Colonic mucosa (tissue), 4 donors: ENCODE data around the gene CLINT1. TPM values are rescaled to one million over a fixed set of nuclear protein-coding genes. Genes with fewer than 3 reads are reported as not detected.

Source experiments
- DNase-seq: peaks from one replicate; pipeline ENCODE4 v3.0.0-alpha.2; 2020
- H3K27ac ChIP-seq: fragments of 200-600 bp; one replicate; pipeline ENCODE4 v1.8.0; 2021
- H3K27me3 ChIP-seq: fragments of 200-600 bp; one replicate; pipeline ENCODE4 v1.8.0; 2021
- H3K36me3 ChIP-seq: fragments of 200-600 bp; one replicate; pipeline ENCODE4 v1.8.0; 2021
- H3K4me1 ChIP-seq: fragments of 200-600 bp; one replicate; pipeline ENCODE4 v1.8.0; 2021; ENCODE audit warnings: mild to moderate bottlenecking
- H3K4me3 ChIP-seq: fragments of 200-600 bp; one replicate; pipeline ENCODE4 v1.8.0; 2021
- H3K9ac ChIP-seq, 2 donors: one replicate each; pipeline ENCODE4 v1.7.0; 2013; ENCODE audit warnings: control low read depth in 2 of 2, low read depth in 2 of 2, low read length in 2 of 2
- H3K9me3 ChIP-seq: fragments of 200-600 bp; one replicate; pipeline ENCODE4 v1.8.0; 2021
- intact Hi-C: fragments of 100-400 bp; cut with DNase I; formaldehyde crosslinking; loops from one replicate; pipeline ENCODE4 v1.14.1; 2022
- total RNA-seq, 2 donors: library from RNA; stranded (reverse); fragmentation: NEBNext Ultra II Directional in 1 of 2; extraction: Animal tissue kit (Norgen Biotek cat#: 25700) in 1 of 2; gene quantifications; one replicate each; pipeline ENCODE4 v1.2.1, GENCODE V29; 2021
- TF ChIP-seq, protein P1 (sequence below): fragments of 200-600 bp; IDR thresholded peaks from one replicate; pipeline ENCODE4 v1.8.0; 2022; ENCODE audit warnings: antibody characterized with exemption, mild to moderate bottlenecking
- donor health status: healthy.
- donor health status: DM: no; HTN: no; CAD: no.
- donor health status: DM: no; HTN: no; CAD: no.

The CLINT1 gene
- total RNA-seq, 2 donors from 2014 or later, result 127 to 183 TPM

DNA sequence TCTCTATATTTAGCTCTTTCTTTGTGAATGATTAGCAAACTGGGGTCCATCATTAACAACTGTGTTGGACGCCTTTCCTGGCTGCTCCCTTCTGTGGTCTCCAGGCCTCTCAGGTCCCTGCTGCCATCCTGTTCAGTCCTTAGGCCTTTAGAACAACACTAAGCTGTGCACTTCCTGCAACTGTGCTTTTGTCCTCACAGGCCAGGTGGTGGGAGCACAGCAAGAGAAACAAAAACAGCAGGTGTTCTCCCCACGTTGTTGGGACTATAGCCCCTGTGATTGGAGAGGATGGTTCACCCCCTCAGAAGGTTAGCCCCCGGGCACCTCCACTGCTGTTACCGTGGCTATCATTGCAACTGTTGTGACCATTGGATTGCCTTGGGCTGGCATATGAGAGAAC is 41.7 kb upstream of the CLINT1 start:
- intact Hi-C loops, result no loop called here
- Histone ChIP-seq H3K9me3 (no peaks in the 10 kb centered on the region), H3K4me3 (no peak overlapping the region), H3K9ac (no peak overlapping the region), H3K4me1 (no peaks in the 10 kb centered on the region), H3K27me3 (no peaks in the 10 kb centered on the region), H3K27ac (no peak overlapping the region), H3K36me3 (no peaks in the 10 kb centered on the region)
- no peak for DNase-seq
- TF ChIP-seq, protein P1, sequence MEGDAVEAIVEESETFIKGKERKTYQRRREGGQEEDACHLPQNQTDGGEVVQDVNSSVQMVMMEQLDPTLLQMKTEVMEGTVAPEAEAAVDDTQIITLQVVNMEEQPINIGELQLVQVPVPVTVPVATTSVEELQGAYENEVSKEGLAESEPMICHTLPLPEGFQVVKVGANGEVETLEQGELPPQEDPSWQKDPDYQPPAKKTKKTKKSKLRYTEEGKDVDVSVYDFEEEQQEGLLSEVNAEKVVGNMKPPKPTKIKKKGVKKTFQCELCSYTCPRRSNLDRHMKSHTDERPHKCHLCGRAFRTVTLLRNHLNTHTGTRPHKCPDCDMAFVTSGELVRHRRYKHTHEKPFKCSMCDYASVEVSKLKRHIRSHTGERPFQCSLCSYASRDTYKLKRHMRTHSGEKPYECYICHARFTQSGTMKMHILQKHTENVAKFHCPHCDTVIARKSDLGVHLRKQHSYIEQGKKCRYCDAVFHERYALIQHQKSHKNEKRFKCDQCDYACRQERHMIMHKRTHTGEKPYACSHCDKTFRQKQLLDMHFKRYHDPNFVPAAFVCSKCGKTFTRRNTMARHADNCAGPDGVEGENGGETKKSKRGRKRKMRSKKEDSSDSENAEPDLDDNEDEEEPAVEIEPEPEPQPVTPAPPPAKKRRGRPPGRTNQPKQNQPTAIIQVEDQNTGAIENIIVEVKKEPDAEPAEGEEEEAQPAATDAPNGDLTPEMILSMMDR, result no peak

DNA sequence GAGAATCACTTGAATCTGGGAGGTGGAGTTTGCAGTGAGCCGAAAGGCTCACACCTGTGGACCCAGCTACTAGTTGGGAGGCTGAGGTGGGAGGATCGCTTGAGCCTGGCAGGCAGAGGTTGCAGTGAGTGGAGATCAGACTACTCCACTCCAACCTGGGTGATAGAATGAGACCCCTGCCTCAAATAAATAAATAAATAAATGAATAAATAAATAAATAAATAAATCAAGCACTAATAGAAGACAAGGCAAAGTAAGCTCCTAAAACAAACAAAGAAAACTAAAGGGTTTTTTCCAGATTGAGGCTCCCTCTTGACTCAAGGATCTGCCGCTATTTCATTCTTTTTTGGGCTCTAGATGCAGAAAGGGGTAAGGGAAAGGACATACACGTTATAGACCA is 34.7 kb upstream of the CLINT1 start:
- no peak for DNase-seq
- intact Hi-C loops, result no loop called here
- H3K4me1 ChIP-seq, result no peaks in the 10 kb centered on the region
- H3K27ac ChIP-seq, result no peak overlapping the region
- H3K9ac ChIP-seq, result no peak overlapping the region
- TF ChIP-seq, protein P1, result no peak
- H3K4me3 ChIP-seq, result no peak overlapping the region
- H3K9me3 ChIP-seq, result no peaks in the 10 kb centered on the region
- H3K27me3 ChIP-seq, result no peaks in the 10 kb centered on the region
- no peaks in the 10 kb centered on the region for H3K36me3 ChIP-seq

DNA sequence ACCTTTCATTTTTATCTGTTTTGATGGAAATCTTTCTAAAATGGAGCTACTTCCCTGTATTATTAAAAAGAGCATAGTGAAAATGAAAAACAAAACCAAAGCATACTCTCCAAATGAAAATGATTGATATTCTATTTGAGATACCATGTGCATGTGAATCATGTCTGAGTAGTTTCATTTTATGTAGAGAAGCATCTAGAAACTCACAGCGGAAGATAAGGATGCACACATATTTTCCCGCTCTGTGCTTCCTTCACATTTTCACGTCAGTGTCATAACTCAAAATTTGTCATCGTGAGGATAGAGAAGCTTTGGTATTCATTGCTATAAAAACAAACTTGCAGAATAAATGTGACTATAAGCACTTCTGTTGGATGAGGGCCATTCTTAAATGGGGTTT is 34.0 kb upstream of the CLINT1 start:
- Histone ChIP-seq H3K9ac (no peak overlapping the region), H3K27ac (no peak overlapping the region), H3K4me3 (no peak overlapping the region), H3K27me3 (no peaks in the 10 kb centered on the region), H3K36me3 (no peaks in the 10 kb centered on the region), H3K9me3 (no peaks in the 10 kb centered on the region), H3K4me1 (no peaks in the 10 kb centered on the region)
- no peak for DNase-seq
- intact Hi-C loops, result no loop called here
- TF ChIP-seq, protein P1, result no peak

GRCh38 chr5:157890836-157891597 is 32.1 kb upstream of the CLINT1 start:
- intact Hi-C loops, result no loop called here
- Histone ChIP-seq H3K27me3 (no peaks in the 10 kb centered on the region), H3K36me3 (no peaks in the 10 kb centered on the region), H3K4me3 (no peak overlapping the region), H3K27ac (no peak overlapping the region), H3K9ac (no peak overlapping the region), H3K9me3 (no peaks in the 10 kb centered on the region), H3K4me1 (no peaks in the 10 kb centered on the region)
- no peak for DNase-seq
- TF ChIP-seq, protein P1, result no peak

GRCh38 chr5:157888814-157889532 is 30.0 kb upstream of the CLINT1 start:
- Histone ChIP-seq H3K9me3 (no peaks in the 10 kb centered on the region), H3K27ac (no peak overlapping the region), H3K4me3 (no peak overlapping the region), H3K4me1 (no peaks in the 10 kb centered on the region), H3K9ac (no peak overlapping the region), H3K36me3 (no peaks in the 10 kb centered on the region), H3K27me3 (no peaks in the 10 kb centered on the region)
- intact Hi-C loops, result no loop called here
- no peak for DNase-seq
- TF ChIP-seq, protein P1, result no peak
